Right lobe of liver (tissue), 6 donors: Measurements from ENCODE around the gene SPATA24. TPM values are rescaled to one million over a fixed set of nuclear protein-coding genes. Genes with fewer than 3 reads are reported as not detected.

Experiments used
- ATAC-seq, 4 donors: fragments of 200-7000 bp; cut with Tn5 transposase; one replicate each; pipeline ENCODE4 v1.9.1; 2020; ENCODE audit warnings: mild to moderate bottlenecking in 4 of 4, moderate library complexity in 4 of 4
- DNase-seq, 3 donors: peaks; one replicate each; pipeline ENCODE4 v3.0.0-alpha.2; 2020
- H3K27ac ChIP-seq, 3 donors: fragments of 200-600 bp; one replicate each; pipeline ENCODE4 v1.8.0; 2022
- H3K27me3 ChIP-seq, 2 donors: fragments of 200-600 bp; one replicate each; pipeline ENCODE4 v1.8.0; 2022
- H3K36me3 ChIP-seq, 4 donors: fragments of 200-600 bp; sonication (generic) in 1 of 4; one replicate each; pipeline versions ENCODE4 v1.5.1 to v1.8.0; 2017 to 2022; ENCODE audit warnings: control low read depth in 1 of 4
- H3K4me1 ChIP-seq, 4 donors: fragments of 200-600 bp; sonication (generic) in 1 of 4; one replicate each; pipeline versions ENCODE4 v1.5.1 to v1.8.0; 2017 to 2022; ENCODE audit warnings: control low read depth in 1 of 4
- H3K4me3 ChIP-seq, 3 donors: fragments of 200-600 bp; one replicate each; pipeline ENCODE4 v1.8.0; 2022
- H3K9me3 ChIP-seq, 4 donors: fragments of 200-600 bp; sonication (generic) in 1 of 4; one replicate each; pipeline versions ENCODE4 v1.5.1 to v1.8.0; 2017 to 2022; ENCODE audit warnings: control low read depth in 1 of 4
- CTCF ChIP-seq, 4 donors: fragments of 200-600 bp in 3 of 4; fragments of 450-650 bp in 1 of 4; IDR thresholded peaks; one replicate each; pipeline versions ENCODE4 v1.5.1 to v1.8.0; 2016 to 2022; ENCODE audit warnings: antibody characterized with exemption in 4 of 4, mild to moderate bottlenecking in 2 of 4
- POLR2A ChIP-seq: fragments of 450-650 bp; IDR thresholded peaks from one replicate; pipeline ENCODE4 v1.6.1; 2017; ENCODE audit warnings: antibody characterized with exemption, mild to moderate bottlenecking
- WGBS: methylation state at CpG from one replicate; pipeline ENCODE4 v1.1.6; 2018; ENCODE audit warnings: low coverage, low lambda C conversion rate; ENCODE audit not compliant: insufficient coverage; ENCODE audit errors: missing lambda C conversion rate; 5-methylcytosine and 5-hydroxymethylcytosine counted together
- intact Hi-C, 2 donors: fragments of 100-400 bp; cut with DNase I; formaldehyde crosslinking; loops; one replicate each; pipeline versions ENCODE4 v1.11.2 to v1.14.1; 2022
- total RNA-seq, 6 experiments: library from RNA; depleted of rRNA in 2 of 6; stranded (reverse); fragments of >200 nt in 2 of 6; fragmentation: NEBNext Ultra II Directional in 3 of 6; extraction: Animal tissue kit (Norgen Biotek cat#: 25700) in 3 of 6; gene quantifications; one replicate each; pipeline versions ENCODE4 v1.1.0 to v1.2.4, GENCODE V29; 2016 to 2023
- donor health status: DM: no; HTN: yes; CAD: no.
- donor health status: DM: no; HTN: no; CAD: no.
- donor health status: DM: no; HTN: no; CAD: no.
- donor health status: DM: no; HTN: yes; CAD: no.
- donor health status: DM: no; HTN: yes; CAD: no.

Gene SPATA24
- total RNA-seq, 6 experiments from 2014 or later = 1.5 to 4.0 (median 2.6) TPM

GRCh38 chr5:139426203-139426885 is 22.5 kb upstream of the SPATA24 start:
- ATAC-seq (no peak), DNase-seq (no peak)
- intact Hi-C loops = loop anchor here in 1 of 2 donors (5.0 kb wide), 1 partner anchor 86 kb away; no protein-coding TSS in a partner anchor
- Histone ChIP-seq H3K27me3 (no peaks in the 10 kb centered on the region), H3K4me1 (no peaks in the 10 kb centered on the region), H3K9me3 (no peaks in the 10 kb centered on the region), H3K4me3 (no peak overlapping the region), H3K36me3 (no peaks in the 10 kb centered on the region), H3K27ac (no peak overlapping the region)
- no peak for TF ChIP-seq POLR2A
- TF ChIP-seq CTCF (IDR thresholded peaks at IDR 0.05) = no peak
- WGBS = 61% methylated on average over 6 of the region's 8 CpGs

- no peaks in the 10 kb centered on the region for H3K36me3 ChIP-seq
- H3K27me3 ChIP-seq = no peaks in the 10 kb centered on the region
- no peaks in the 10 kb centered on the region for H3K4me1 ChIP-seq
- DNase-seq (no peak), ATAC-seq (no peak)
- H3K9me3 ChIP-seq = no peaks in the 10 kb centered on the region
- intact Hi-C loops = loop anchor here in 1 of 2 donors (5.0 kb wide), 1 partner anchor 87 kb away; no protein-coding TSS in a partner anchor
- no peak overlapping the region for H3K4me3 ChIP-seq
- WGBS = 68% methylated on average over 3 of the region's 5 CpGs
- TF ChIP-seq POLR2A (no peak), CTCF (IDR thresholded peaks at IDR 0.05) (no peak)
- H3K27ac ChIP-seq = no peak overlapping the region
Observed at GRCh38 chr5:139425497-139425896, 21.6 kb upstream of the SPATA24 start.

GRCh38 chr5:139422307-139422893 is 18.5 kb upstream of the SPATA24 start:
- Histone ChIP-seq H3K4me1 (no peaks in the 10 kb centered on the region), H3K36me3 (no peaks in the 10 kb centered on the region), H3K4me3 (no peak overlapping the region), H3K27ac (no peak overlapping the region), H3K27me3 (no peaks in the 10 kb centered on the region), H3K9me3 (no peaks in the 10 kb centered on the region)
- TF ChIP-seq POLR2A = no peak
- peak; percentile 79 to 88 (median 86) for TF ChIP-seq CTCF (IDR thresholded peaks at IDR 0.05)
- 25% methylated on average over 4 of the region's 5 CpGs for WGBS
- intact Hi-C loops = loop anchor here in 1 of 2 donors (5.0 kb wide), 1 partner anchor 90 kb away; no protein-coding TSS in a partner anchor
- DNase-seq (peak in 1 of 3 donors; percentile 44), ATAC-seq (peak; percentile 91 to 95 (median 94))

- Histone ChIP-seq H3K27ac (no peak overlapping the region), H3K4me3 (no peak overlapping the region), H3K4me1 (no peaks in the 10 kb centered on the region), H3K9me3 (no peaks in the 10 kb centered on the region), H3K36me3 (no peaks in the 10 kb centered on the region), H3K27me3 (no peaks in the 10 kb centered on the region)
- DNase-seq (peak in 1 of 3 donors; percentile 30), ATAC-seq (peak in 2 of 4 donors; percentile 15 to 36)
- no peak for TF ChIP-seq POLR2A
- TF ChIP-seq CTCF (IDR thresholded peaks at IDR 0.05) = no peak
- intact Hi-C loops = loop anchor here in 1 of 2 donors (5.0 kb wide), 1 partner anchor 93 kb away; no protein-coding TSS in a partner anchor
- 73% methylated on average over 9 of the region's 9 CpGs for WGBS
Observed at GRCh38 chr5:139419226-139420192, 15.6 kb upstream of the SPATA24 start.
